HCT116 (cell line): ENCODE results near the gene SH3D19.

Source experiments
- CBX3 ChIP-seq: IDR thresholded peaks from 2 replicates; pipeline ENCODE4 v1.6.1; 2012; ENCODE audit warnings: low read depth
- CTCF ChIP-seq, 3 experiments: fragments of 200-600 bp in 1 of 3; sonication (generic) in 1 of 3; IDR thresholded peaks in 2 of 3; conservative IDR thresholded peaks in 1 of 3; 2 replicates each; pipeline ENCODE4 v1.5.1; 2012 to 2017; ENCODE audit warnings: low read depth in 2 of 3, low read length in 2 of 3, antibody characterized with exemption in 1 of 3, borderline replicate concordance in 1 of 3, control low read depth in 1 of 3, mild to moderate bottlenecking in 1 of 3, mixed read lengths in 1 of 3, mixed run types in 1 of 3, moderate library complexity in 1 of 3; ENCODE audit not compliant: insufficient read depth in 1 of 3
- EZH2 ChIP-seq: fragments of 200-600 bp; sonication (generic); IDR thresholded peaks from 2 replicates; pipeline ENCODE4 v1.6.1; 2017; ENCODE audit warnings: antibody characterized with exemption, mixed run types
- EZH2phosphoT487 ChIP-seq: fragments of 200-600 bp; IDR thresholded peaks from 2 replicates; pipeline ENCODE4 v1.6.1; 2018; ENCODE audit warnings: antibody characterized with exemption, borderline replicate concordance
- JUND ChIP-seq: IDR thresholded peaks from 2 replicates; pipeline ENCODE4 v1.6.1; 2012
- MAX ChIP-seq: IDR thresholded peaks from 2 replicates; pipeline ENCODE4 v1.6.1; 2012
- POLR2A ChIP-seq: IDR thresholded peaks from 2 replicates; pipeline ENCODE4 v1.7.0; 2011; ENCODE audit warnings: borderline replicate concordance; ENCODE audit not compliant: insufficient read depth, insufficient read length; ENCODE audit errors: extremely low read depth
- POLR2AphosphoS5 ChIP-seq: IDR thresholded peaks from 2 replicates; pipeline ENCODE4 v1.6.1; 2011; ENCODE audit warnings: mild to moderate bottlenecking, low read depth, low read length, moderate library complexity
- RAD21 ChIP-seq: IDR thresholded peaks from 2 replicates; pipeline ENCODE4 v1.6.1; 2012; ENCODE audit warnings: low read depth, mild to moderate bottlenecking
- SIN3A ChIP-seq: IDR thresholded peaks from 2 replicates; pipeline ENCODE4 v1.6.1; 2012; ENCODE audit warnings: low read depth
- TCF7L2 ChIP-seq: IDR thresholded peaks from 2 replicates; pipeline ENCODE4 v1.7.0; 2011; ENCODE audit warnings: borderline replicate concordance, inconsistent platforms; ENCODE audit not compliant: insufficient read depth, insufficient read length; ENCODE audit errors: extremely low read depth
- ZNF274 ChIP-seq: fragments of 200-500 bp; sonication (Bioruptor generic); IDR thresholded peaks from 2 replicates; pipeline ENCODE4 v1.6.1; 2014; ENCODE audit warnings: mild to moderate bottlenecking, low read depth, low read length, inconsistent platforms

GRCh38 chr4:151304226-151304625 lies 21.2 kb downstream of the SH3D19 start:
- no peak for TF ChIP-seq CTCF (IDR thresholded peaks at IDR 0.05 in 2 of 3, conservative IDR thresholded peaks at IDR 0.05 in 1 of 3; ENCODE audit: borderline replicate concordance in 1 of 3, insufficient read depth in 1 of 3, low read depth in 2 of 3, low read length in 2 of 3)
- TF ChIP-seq MAX: no peak
- no peak for TF ChIP-seq SIN3A
- no peak for TF ChIP-seq CBX3
- no peak for TF ChIP-seq POLR2AphosphoS5
- no peak for TF ChIP-seq POLR2A
- TF ChIP-seq EZH2phosphoT487: no peak
- no peak for TF ChIP-seq RAD21
- no peak for TF ChIP-seq ZNF274
- no peak for TF ChIP-seq JUND
- no peak for TF ChIP-seq TCF7L2
- no peak for TF ChIP-seq EZH2
